ENCODE data around the gene PPP2R1B. TPM values are rescaled to one million over a fixed set of nuclear protein-coding genes. Genes with fewer than 3 reads are reported as not detected.
A peak's percentile ranks its signal among the peaks of the same experiment; 100 is the strongest.

The PPP2R1B gene
- polyA plus RNA-seq, 3 donors from 2014 or later: 12.0 to 20.3 (median 13.4) TPM

DNA sequence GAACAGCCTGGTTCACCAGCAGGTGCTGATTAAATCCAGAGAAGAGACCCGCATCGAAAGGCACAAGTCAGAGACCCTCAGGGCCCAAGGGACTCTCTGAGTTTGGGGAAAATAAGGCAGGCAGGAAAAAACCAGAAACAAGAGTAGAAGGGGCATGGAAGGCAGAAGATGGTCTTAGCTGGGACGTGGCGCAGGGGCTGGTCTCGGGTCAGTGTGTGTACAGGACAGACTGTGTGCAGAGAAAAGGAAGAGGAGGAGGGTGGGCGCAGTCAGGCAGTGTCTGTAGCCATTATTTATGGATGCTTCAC lies 31.3 kb downstream of the PPP2R1B start:
- no peaks in the 10 kb centered on the region for H3K9me3 Mint-ChIP-seq
- no peak for DNase-seq
- no peak overlapping the region for H3K4me3 Mint-ChIP-seq
- peaks cover 0 to 3% (median 0%) of the 10 kb centered on the region in 3 donors for H3K27me3 Mint-ChIP-seq (ENCODE audit: low read depth in 3 of 3)
- H3K4me1 Mint-ChIP-seq: no peaks in the 10 kb centered on the region
- peaks cover 0 to 8% (median 0%) of the 10 kb centered on the region in 3 donors for H3K36me3 Mint-ChIP-seq
- H3K27ac Mint-ChIP-seq: peak overlapping the region in 2 of 6 donors; percentile 5 to 28

- Mint-ChIP-seq H3K4me1 (no peaks in the 10 kb centered on the region), H3K9me3 (no peaks in the 10 kb centered on the region), H3K27me3 (ENCODE audit: low read depth in 3 of 3) (peaks cover 0 to 3% (median 2%) of the 10 kb centered on the region in 3 donors), H3K4me3 (no peak overlapping the region), H3K36me3 (peaks cover 0 to 4% (median 0%) of the 10 kb centered on the region in 3 donors), H3K27ac (no peak overlapping the region)
- DNase-seq: no peak
Observed at GRCh38 chr11:111734101-111734953, 31.9 kb downstream of the PPP2R1B start.

GRCh38 chr11:111733611-111734088 lies 32.5 kb downstream of the PPP2R1B start:
- Mint-ChIP-seq H3K9me3 (no peaks in the 10 kb centered on the region), H3K27me3 (ENCODE audit: low read depth in 3 of 3) (peaks cover 0 to 4% (median 2%) of the 10 kb centered on the region in 3 donors), H3K27ac (no peak overlapping the region), H3K36me3 (peaks cover 0 to 4% (median 0%) of the 10 kb centered on the region in 3 donors), H3K4me3 (no peak overlapping the region), H3K4me1 (no peaks in the 10 kb centered on the region)
- no peak for DNase-seq

DNA sequence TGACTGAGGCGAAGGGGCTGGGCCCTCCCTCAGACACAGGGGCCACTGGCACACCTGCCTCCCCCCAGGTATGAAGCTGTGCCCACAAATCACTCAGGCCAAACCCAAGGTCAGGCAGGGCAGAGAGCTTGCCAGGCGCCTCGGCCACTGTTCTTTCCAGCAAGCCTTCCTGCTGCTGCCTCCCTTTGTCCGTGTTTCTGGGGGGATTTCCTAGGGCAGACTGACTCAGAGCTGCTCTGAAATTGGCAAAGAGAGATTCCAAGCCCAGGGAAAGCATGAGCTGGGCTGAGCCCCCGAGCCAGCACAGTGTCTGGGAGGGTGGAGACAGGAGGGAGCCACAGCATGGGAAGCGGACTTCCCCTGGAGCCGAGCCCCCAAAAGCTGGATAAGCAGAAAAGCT lies 33.2 kb downstream of the PPP2R1B start:
- Mint-ChIP-seq H3K27me3 (ENCODE audit: low read depth in 3 of 3) (peaks cover 0 to 4% (median 2%) of the 10 kb centered on the region in 3 donors), H3K36me3 (peaks cover 0 to 3% (median 0%) of the 10 kb centered on the region in 3 donors), H3K27ac (no peak overlapping the region), H3K4me1 (no peaks in the 10 kb centered on the region), H3K9me3 (no peaks in the 10 kb centered on the region), H3K4me3 (no peak overlapping the region)
- no peak for DNase-seq

DNA sequence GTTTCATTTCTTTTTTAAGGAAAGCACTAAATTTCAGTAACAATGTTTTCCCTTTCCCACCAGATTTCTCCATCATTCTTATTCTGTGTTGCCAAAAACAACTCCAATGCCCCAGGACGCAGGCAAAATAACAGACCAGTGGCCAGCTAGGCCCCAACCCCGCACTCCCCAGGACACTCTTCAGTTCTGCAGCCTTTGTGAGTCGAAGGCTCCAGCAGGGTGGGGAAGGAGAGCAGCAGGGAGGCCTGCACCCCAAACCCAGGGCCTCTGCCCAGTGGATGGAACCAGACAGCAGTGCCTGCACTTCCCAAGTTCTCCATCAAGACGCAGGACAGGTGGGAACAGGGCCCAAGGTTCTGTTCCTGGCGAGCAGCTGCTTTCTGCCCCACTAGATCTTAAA lies 34.4 kb downstream of the PPP2R1B start:
- Mint-ChIP-seq H3K4me3 (no peak overlapping the region), H3K4me1 (no peaks in the 10 kb centered on the region), H3K27ac (no peak overlapping the region), H3K36me3 (peaks cover 0 to 2% (median 0%) of the 10 kb centered on the region in 3 donors), H3K9me3 (no peaks in the 10 kb centered on the region), H3K27me3 (ENCODE audit: low read depth in 3 of 3) (peaks cover 0 to 4% (median 1%) of the 10 kb centered on the region in 3 donors)
- DNase-seq: no peak

GRCh38 chr11:111730871-111731591 lies 35.2 kb downstream of the PPP2R1B start:
- H3K27ac Mint-ChIP-seq: no peak overlapping the region
- peaks cover 0 to 7% (median 0%) of the 10 kb centered on the region in 3 donors for H3K36me3 Mint-ChIP-seq
- H3K9me3 Mint-ChIP-seq: no peaks in the 10 kb centered on the region
- DNase-seq: no peak
- peaks cover 0 to 4% (median 3%) of the 10 kb centered on the region in 3 donors for H3K27me3 Mint-ChIP-seq (ENCODE audit: low read depth in 3 of 3)
- H3K4me1 Mint-ChIP-seq: no peaks in the 10 kb centered on the region
- no peak overlapping the region for H3K4me3 Mint-ChIP-seq

GRCh38 chr11:111729831-111730311 lies 36.3 kb downstream of the PPP2R1B start:
- Mint-ChIP-seq H3K4me1 (no peaks in the 10 kb centered on the region), H3K27me3 (ENCODE audit: low read depth in 3 of 3) (peaks cover 0 to 4% (median 3%) of the 10 kb centered on the region in 3 donors), H3K9me3 (no peaks in the 10 kb centered on the region), H3K36me3 (peaks cover 0 to 9% (median 3%) of the 10 kb centered on the region in 3 donors), H3K4me3 (no peak overlapping the region), H3K27ac (peak overlapping the region in 1 of 6 donors; percentile 12)
- DNase-seq: no peak

- no peak for DNase-seq
- Mint-ChIP-seq H3K9me3 (no peaks in the 10 kb centered on the region), H3K27ac (peak overlapping the region in 1 of 6 donors; percentile 35), H3K4me1 (no peaks in the 10 kb centered on the region), H3K36me3 (peaks cover 0 to 13% (median 4%) of the 10 kb centered on the region in 3 donors), H3K4me3 (no peak overlapping the region), H3K27me3 (ENCODE audit: low read depth in 3 of 3) (peaks cover 0 to 4% (median 3%) of the 10 kb centered on the region in 3 donors)
Observed at GRCh38 chr11:111729071-111729830, 36.9 kb downstream of the PPP2R1B start.

GRCh38 chr11:111727431-111727830 lies 38.8 kb downstream of the PPP2R1B start:
- H3K9me3 Mint-ChIP-seq: no peaks in the 10 kb centered on the region
- peaks cover 0 to 4% (median 3%) of the 10 kb centered on the region in 3 donors for H3K27me3 Mint-ChIP-seq (ENCODE audit: low read depth in 3 of 3)
- H3K4me3 Mint-ChIP-seq: no peak overlapping the region
- no peak for DNase-seq
- H3K27ac Mint-ChIP-seq: no peak overlapping the region
- no peaks in the 10 kb centered on the region for H3K4me1 Mint-ChIP-seq
- H3K36me3 Mint-ChIP-seq: peaks cover 7 to 26% (median 10%) of the 10 kb centered on the region in 3 donors

DNA sequence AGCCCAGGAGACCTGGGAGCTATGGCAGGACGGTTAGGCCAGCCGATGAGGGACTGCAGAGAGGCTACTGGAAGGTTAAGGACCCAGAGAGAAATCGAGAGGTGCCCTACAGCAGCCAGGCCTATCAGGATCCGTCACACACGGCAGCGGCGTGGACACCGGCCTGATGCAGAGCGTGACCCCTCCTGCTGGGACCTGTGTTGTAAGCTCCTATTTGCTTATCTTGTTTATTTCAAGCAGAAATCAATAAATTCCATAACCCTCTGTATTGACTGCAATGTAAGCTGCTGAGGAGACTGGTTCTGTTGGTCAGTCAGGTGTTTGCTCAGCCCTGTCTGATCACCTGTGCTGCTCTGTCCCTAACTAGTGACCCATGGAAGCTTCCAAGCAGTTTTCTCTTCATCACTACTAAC lies 39.9 kb downstream of the PPP2R1B start:
- Mint-ChIP-seq H3K4me3 (no peak overlapping the region), H3K9me3 (no peaks in the 10 kb centered on the region), H3K4me1 (no peaks in the 10 kb centered on the region), H3K36me3 (peaks cover 10 to 28% (median 12%) of the 10 kb centered on the region in 3 donors), H3K27ac (no peak overlapping the region), H3K27me3 (ENCODE audit: low read depth in 3 of 3) (peaks cover 0 to 6% (median 3%) of the 10 kb centered on the region in 3 donors)
- no peak for DNase-seq

- Mint-ChIP-seq H3K4me1 (no peaks in the 10 kb centered on the region), H3K27me3 (ENCODE audit: low read depth in 3 of 3) (peaks cover 0 to 6% (median 3%) of the 10 kb centered on the region in 3 donors), H3K36me3 (peaks cover 12 to 34% (median 12%) of the 10 kb centered on the region in 3 donors), H3K9me3 (no peaks in the 10 kb centered on the region), H3K4me3 (no peak overlapping the region), H3K27ac (no peak overlapping the region)
- DNase-seq: no peak
Observed at GRCh38 chr11:111725621-111726020, 40.6 kb downstream of the PPP2R1B start.

DNA sequence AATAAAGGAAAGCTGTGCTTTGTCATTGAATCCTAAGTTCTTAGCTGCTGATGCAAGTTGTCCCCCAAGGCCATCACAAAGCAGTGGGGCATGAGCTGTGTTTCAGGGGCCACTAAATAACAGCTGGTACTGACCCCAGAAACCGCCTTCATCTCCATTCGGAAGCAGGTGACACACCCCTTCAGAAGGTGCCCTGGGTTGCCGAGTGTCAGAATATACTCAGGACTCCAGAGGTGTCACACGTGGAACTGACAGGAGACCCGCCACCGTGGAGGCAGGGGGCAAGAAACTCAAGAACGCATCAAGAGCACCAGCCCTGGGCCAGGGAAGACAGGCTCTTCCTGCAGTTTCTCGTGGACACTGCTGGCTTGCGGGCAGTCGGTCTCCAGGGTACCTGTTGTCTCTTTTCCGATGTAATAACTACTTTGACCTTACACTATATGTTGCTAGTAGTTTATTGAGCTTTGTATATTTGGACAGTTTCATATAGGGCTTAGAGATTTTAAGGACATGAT lies 41.5 kb downstream of the PPP2R1B start:
- DNase-seq: no peak
- H3K27ac Mint-ChIP-seq: no peak overlapping the region
- no peak overlapping the region for H3K4me3 Mint-ChIP-seq
- no peaks in the 10 kb centered on the region for H3K9me3 Mint-ChIP-seq
- no peaks in the 10 kb centered on the region for H3K4me1 Mint-ChIP-seq
- H3K36me3 Mint-ChIP-seq: peaks cover 16 to 43% (median 21%) of the 10 kb centered on the region in 3 donors
- peaks cover 0 to 6% (median 3%) of the 10 kb centered on the region in 3 donors for H3K27me3 Mint-ChIP-seq (ENCODE audit: low read depth in 3 of 3)

- H3K27me3 Mint-ChIP-seq (ENCODE audit: low read depth in 3 of 3): peaks cover 0 to 4% (median 1%) of the 10 kb centered on the region in 3 donors
- H3K27ac Mint-ChIP-seq: no peak overlapping the region
- no peaks in the 10 kb centered on the region for H3K9me3 Mint-ChIP-seq
- no peaks in the 10 kb centered on the region for H3K4me1 Mint-ChIP-seq
- DNase-seq: no peak
- peaks cover 16 to 54% (median 22%) of the 10 kb centered on the region in 3 donors for H3K36me3 Mint-ChIP-seq
- no peak overlapping the region for H3K4me3 Mint-ChIP-seq
Observed at GRCh38 chr11:111723595-111723994, 42.6 kb downstream of the PPP2R1B start.
